Measurements from ENCODE around the gene NAE1.
"Not testable (repeated sequence)": the region's sequence is repeated elsewhere in the genome, so short reads cannot be mapped to it uniquely, and the experiment has no call there.

Gene NAE1

GRCh38 chr16:66809765-66810164 is 21.0 kb downstream of the NAE1 start:
- no peak overlapping the region for H3K4me3 ChIP-seq (ENCODE audit: low read depth, low read length)
- no peak for DNase-seq (ENCODE audit: low read depth)
- TF ChIP-seq CTCF (IDR thresholded peaks at IDR 0.05; ENCODE audit: low read depth, low read length, missing control alignments): no peak

GRCh38 chr16:66802159-66802558 is 28.6 kb downstream of the NAE1 start:
- no peak for TF ChIP-seq CTCF (IDR thresholded peaks at IDR 0.05; ENCODE audit: low read depth, low read length, missing control alignments)
- no peak overlapping the region for H3K4me3 ChIP-seq (ENCODE audit: low read depth, low read length)
- DNase-seq (ENCODE audit: low read depth): no peak

GRCh38 chr16:66801320-66802105 is 29.3 kb downstream of the NAE1 start, which contains the start of gene TERB1:
TERB1 (minus strand) TSS chr16:66801584; CDS start chr16:66796798, 4,786 bp downstream.
- no peak for DNase-seq (ENCODE audit: low read depth)
- no peak for TF ChIP-seq CTCF (IDR thresholded peaks at IDR 0.05; ENCODE audit: low read depth, low read length, missing control alignments)
- no peak within 1 kb of the TSS for H3K4me3 ChIP-seq (ENCODE audit: low read depth, low read length)

- TF ChIP-seq CTCF (IDR thresholded peaks at IDR 0.05; ENCODE audit: low read depth, low read length, missing control alignments): no peak
- DNase-seq (ENCODE audit: low read depth): no peak
- H3K4me3 ChIP-seq (ENCODE audit: low read depth, low read length): no peak overlapping the region
Measured at GRCh38 chr16:66800856-66801255, 29.9 kb downstream of the NAE1 start.

- no peak for TF ChIP-seq CTCF (IDR thresholded peaks at IDR 0.05; ENCODE audit: low read depth, low read length, missing control alignments)
- no peak overlapping the region for H3K4me3 ChIP-seq (ENCODE audit: low read depth, low read length)
- DNase-seq (ENCODE audit: low read depth): no peak
Measured at GRCh38 chr16:66798161-66798560, 32.6 kb downstream of the NAE1 start.

- H3K4me3 ChIP-seq (ENCODE audit: low read depth, low read length): not testable (repeated sequence)
Measured at GRCh38 chr16:66793984-66794383, 36.8 kb downstream of the NAE1 start.

GRCh38 chr16:66790130-66790733 is 40.5 kb downstream of the NAE1 start:
- TF ChIP-seq CTCF (IDR thresholded peaks at IDR 0.05; ENCODE audit: low read depth, low read length, missing control alignments): no peak
- no peak overlapping the region for H3K4me3 ChIP-seq (ENCODE audit: low read depth, low read length)
- no peak for DNase-seq (ENCODE audit: low read depth)

More at GRCh38 chr16:66793984-66794383, 36.8 kb downstream of the NAE1 start:
- not testable (repeated sequence) for DNase-seq (ENCODE audit: low read depth)
